ENCODE measurements around the gene EPO.
"Not testable (repeated sequence)": the region's sequence is repeated elsewhere in the genome, so short reads cannot be mapped to it uniquely, and the experiment has no call there.

The EPO gene

GRCh38 chr7:100682991-100683658 lies 37.1 kb upstream of the EPO start:
- DNase-seq (ENCODE audit: low spot score), result no peak

- no peak for DNase-seq (ENCODE audit: low spot score)
Observed at GRCh38 chr7:100683659-100684533, 36.4 kb upstream of the EPO start.

- no peak for DNase-seq (ENCODE audit: low spot score)
Observed at GRCh38 chr7:100684534-100685042, 35.7 kb upstream of the EPO start.

GRCh38 chr7:100685049-100685605 lies 35.1 kb upstream of the EPO start:
- no peak for DNase-seq (ENCODE audit: low spot score)

- no peak for DNase-seq (ENCODE audit: low spot score)
Observed at GRCh38 chr7:100685631-100686145, 34.6 kb upstream of the EPO start.

- no peak for DNase-seq (ENCODE audit: low spot score)
Observed at GRCh38 chr7:100686201-100686821, 34.0 kb upstream of the EPO start.

GRCh38 chr7:100686822-100687211 lies 33.5 kb upstream of the EPO start:
- DNase-seq (ENCODE audit: low spot score), result no peak

- DNase-seq (ENCODE audit: low spot score), result no peak
Observed at GRCh38 chr7:100687261-100687660, 33.0 kb upstream of the EPO start.

- DNase-seq (ENCODE audit: low spot score), result no peak
Observed at GRCh38 chr7:100687751-100688300, 32.4 kb upstream of the EPO start.

GRCh38 chr7:100688326-100688860 lies 31.9 kb upstream of the EPO start:
- no peak for DNase-seq (ENCODE audit: low spot score)

GRCh38 chr7:100689230-100690135 lies 30.8 kb upstream of the EPO start:
- DNase-seq (ENCODE audit: low spot score), result no peak

GRCh38 chr7:100691676-100692577 lies 28.3 kb upstream of the EPO start:
- DNase-seq (ENCODE audit: low spot score), result peak; percentile 68

- no peak for DNase-seq (ENCODE audit: low spot score)
Observed at GRCh38 chr7:100692578-100692961, 27.7 kb upstream of the EPO start.

GRCh38 chr7:100693312-100694097 lies 26.8 kb upstream of the EPO start:
- no peak for DNase-seq (ENCODE audit: low spot score)

GRCh38 chr7:100694098-100694745 lies 26.0 kb upstream of the EPO start, which contains the start of gene GIGYF1:
TSS of gene GIGYF1 (minus strand) at chr7:100694250. CDS start at chr7:100688238, 6,012 bp downstream.
- DNase-seq (ENCODE audit: low spot score), result peak; percentile 76

- DNase-seq (ENCODE audit: low spot score), result no peak
Observed at GRCh38 chr7:100696123-100696521, 24.1 kb upstream of the EPO start.

GRCh38 chr7:100699018-100699417 lies 21.2 kb upstream of the EPO start:
- DNase-seq (ENCODE audit: low spot score), result no peak

GRCh38 chr7:100701089-100701488 lies 19.2 kb upstream of the EPO start:
- DNase-seq (ENCODE audit: low spot score), result not testable (repeated sequence)
